Fibroblast of villous mesenchyme (primary cell): ENCODE results near the gene PLA2G5. TPM values are rescaled to one million over a fixed set of nuclear protein-coding genes. Genes with fewer than 3 reads are reported as not detected.
A peak's percentile ranks its signal among the peaks of the same experiment; 100 is the strongest.
"Not testable (repeated sequence)": the region's sequence is repeated elsewhere in the genome, so short reads cannot be mapped to it uniquely, and the experiment has no call there.

Experiments
- DNase-seq: peaks from one replicate; pipeline ENCODE4 v3.0.0-alpha.2; 2010; ENCODE audit warnings: low read depth
- H3K4me3 ChIP-seq: 2 replicates; pipeline ENCODE4 v1.5.1; 2011; ENCODE audit warnings: low read depth, mild to moderate bottlenecking, low read length
- CTCF ChIP-seq: IDR thresholded peaks from 2 replicates; pipeline ENCODE4 v1.5.1; 2012; ENCODE audit warnings: low read depth, mild to moderate bottlenecking, low read length; ENCODE audit not compliant: insufficient read depth
- total RNA-seq: library from RNA; depleted of rRNA; stranded (reverse); fragments of >200 nt; gene quantifications from 2 replicates; pipeline ENCODE4 v1.2.3, GENCODE V29; 2012

The PLA2G5 gene
- total RNA-seq: 0.32 TPM in 1 of 2 replicates, not detected in the other

GRCh38 chr1:20069874-20070273 lies at the start of gene PLA2G5:
Gene PLA2G5, plus strand, starts transcription at chr1:20070194. Its CDS starts 14,637 bp downstream, at chr1:20084831.
- TF ChIP-seq CTCF: no peak
- DNase-seq: peak; percentile 24
- H3K4me3 ChIP-seq: no peak within 1 kb of the TSS

GRCh38 chr1:20028125-20028524 lies 41.9 kb upstream of the PLA2G5 start:
- no peak for TF ChIP-seq CTCF
- no peak overlapping the region for H3K4me3 ChIP-seq
- peak; percentile 36 for DNase-seq

GRCh38 chr1:20028726-20029125 lies 41.3 kb upstream of the PLA2G5 start:
- DNase-seq: no peak
- H3K4me3 ChIP-seq: no peak overlapping the region
- no peak for TF ChIP-seq CTCF

- DNase-seq: peak; percentile 11
- no peak overlapping the region for H3K4me3 ChIP-seq
- no peak for TF ChIP-seq CTCF
Measured at GRCh38 chr1:20029178-20029912, 40.6 kb upstream of the PLA2G5 start.

GRCh38 chr1:20030436-20031151 lies 39.4 kb upstream of the PLA2G5 start:
- H3K4me3 ChIP-seq: not testable (repeated sequence)
- peak; percentile 28 for DNase-seq

- DNase-seq: no peak
- TF ChIP-seq CTCF: no peak
- H3K4me3 ChIP-seq: no peak overlapping the region
Measured at GRCh38 chr1:20031161-20031560, 38.8 kb upstream of the PLA2G5 start.

- no peak for TF ChIP-seq CTCF
- no peak overlapping the region for H3K4me3 ChIP-seq
- no peak for DNase-seq
Measured at GRCh38 chr1:20031836-20032235, 38.2 kb upstream of the PLA2G5 start.
